Measurements from ENCODE around the gene NTM.
"Not testable (repeated sequence)": the region's sequence is repeated elsewhere in the genome, so short reads cannot be mapped to it uniquely, and the experiment has no call there.

NTM gene

DNA sequence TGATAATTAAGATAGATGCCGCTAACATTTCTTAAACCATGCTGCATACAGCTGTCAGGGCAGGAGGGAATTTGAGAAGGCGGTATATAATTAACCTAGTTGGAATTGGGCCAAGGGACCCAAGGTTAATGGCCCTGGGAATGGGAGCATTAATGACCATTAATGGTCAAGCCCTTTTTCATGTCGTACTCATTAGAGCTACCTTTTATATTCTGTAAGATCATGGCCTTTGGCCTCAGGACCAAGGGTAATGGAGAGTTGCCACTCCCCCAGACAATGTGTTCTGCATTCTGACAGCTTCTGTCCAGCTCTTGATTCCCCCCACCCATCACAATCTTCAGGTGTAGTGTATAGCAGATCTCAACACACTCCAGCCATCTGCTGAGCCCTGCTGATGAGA, 111.6 kb downstream of the NTM start:
- no peaks in the 10 kb centered on the region for H3K36me3 ChIP-seq (ENCODE audit: control insufficient read depth, insufficient read depth, low read length, severe bottlenecking)
- no peak overlapping the region for H3K9ac ChIP-seq (ENCODE audit: low read length)
- H3K4me1 ChIP-seq (ENCODE audit: control insufficient read depth, insufficient read depth, low read length) = peaks cover 11% of the 10 kb centered on the region
- H3K27me3 ChIP-seq (replicated peaks; ENCODE audit: control insufficient read depth, insufficient read depth, low read length) = peaks cover 24% of the 10 kb centered on the region
- peaks cover 3% of the 10 kb centered on the region for H3K9me3 ChIP-seq (ENCODE audit: control insufficient read depth, low read length)
- H3K4me3 ChIP-seq (ENCODE audit: low read length) = no peak overlapping the region
- no peak for DNase-seq (ENCODE audit: low read depth)

DNA sequence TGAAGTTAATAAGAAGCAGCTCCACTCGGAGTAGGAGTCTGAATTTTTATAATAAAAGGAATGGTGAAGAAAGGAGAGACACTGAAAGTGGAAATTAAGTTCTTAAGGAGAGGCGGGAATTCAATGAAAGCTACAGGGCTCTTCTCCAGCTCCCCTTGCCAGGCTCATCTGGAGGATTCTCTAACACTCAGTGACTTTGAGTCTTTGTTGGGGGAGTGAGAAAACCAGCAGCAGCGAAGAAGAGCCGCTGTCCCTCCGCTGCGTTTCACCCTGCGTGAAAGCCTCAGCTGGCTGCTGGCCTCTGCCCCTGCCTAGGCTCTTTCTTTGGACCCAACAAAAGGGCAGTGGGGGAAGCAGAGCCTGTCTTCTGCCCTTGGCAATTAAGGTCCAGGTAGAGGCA, 113.0 kb downstream of the NTM start:
- Histone ChIP-seq H3K4me3 (ENCODE audit: low read length) (no peak overlapping the region), H3K9ac (ENCODE audit: low read length) (no peak overlapping the region), H3K4me1 (ENCODE audit: control insufficient read depth, insufficient read depth, low read length) (peaks cover 20% of the 10 kb centered on the region), H3K36me3 (ENCODE audit: control insufficient read depth, insufficient read depth, low read length, severe bottlenecking) (no peaks in the 10 kb centered on the region), H3K9me3 (ENCODE audit: control insufficient read depth, low read length) (peaks cover 3% of the 10 kb centered on the region), H3K27me3 (replicated peaks; ENCODE audit: control insufficient read depth, insufficient read depth, low read length) (peaks cover 15% of the 10 kb centered on the region)
- DNase-seq (ENCODE audit: low read depth) = no peak

DNA sequence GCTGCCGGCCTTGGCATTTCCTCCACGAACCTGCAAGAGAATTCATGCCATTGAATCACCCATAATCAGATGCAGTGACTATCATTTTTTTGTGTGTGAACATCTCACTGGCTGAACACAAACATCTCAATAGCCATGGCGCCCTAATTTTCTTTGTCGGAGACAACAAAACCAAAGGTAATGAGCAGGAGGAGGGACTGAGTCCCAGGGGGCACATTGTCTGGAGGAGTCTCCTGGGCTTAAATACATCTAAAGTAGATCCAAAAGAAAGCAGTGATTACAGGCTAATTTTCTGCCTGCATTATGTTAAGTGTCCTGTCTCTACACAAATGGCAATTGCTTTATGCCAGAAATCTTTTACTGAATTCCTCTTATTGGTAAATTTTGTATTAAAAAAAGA, 113.5 kb downstream of the NTM start:
- Histone ChIP-seq H3K4me3 (ENCODE audit: low read length) (no peak overlapping the region), H3K9me3 (ENCODE audit: control insufficient read depth, low read length) (peaks cover 3% of the 10 kb centered on the region), H3K27me3 (replicated peaks; ENCODE audit: control insufficient read depth, insufficient read depth, low read length) (peaks cover 11% of the 10 kb centered on the region), H3K4me1 (ENCODE audit: control insufficient read depth, insufficient read depth, low read length) (peaks cover 25% of the 10 kb centered on the region), H3K9ac (ENCODE audit: low read length) (no peak overlapping the region), H3K36me3 (ENCODE audit: control insufficient read depth, insufficient read depth, low read length, severe bottlenecking) (no peaks in the 10 kb centered on the region)
- no peak for DNase-seq (ENCODE audit: low read depth)

DNA sequence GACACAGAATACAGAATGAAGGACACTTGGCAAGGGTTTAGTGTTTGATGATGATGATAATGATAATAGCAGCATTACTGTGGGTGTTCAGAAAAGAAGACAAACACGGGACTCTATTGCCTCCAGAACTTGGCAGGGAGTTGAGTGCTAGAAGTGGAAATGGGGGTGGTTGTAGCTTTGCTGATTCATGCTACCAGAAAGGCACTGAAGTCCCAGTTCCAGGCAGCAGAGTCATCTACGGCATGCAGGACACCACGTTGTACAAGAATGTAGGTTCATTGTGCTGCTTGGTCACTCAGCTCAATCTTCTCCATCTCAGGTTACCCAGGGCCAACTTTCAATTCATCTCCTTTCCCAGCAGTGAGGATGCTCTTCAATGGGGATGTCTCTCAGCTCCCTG, 115.7 kb downstream of the NTM start:
- peak; percentile 3 for DNase-seq (ENCODE audit: low read depth)

DNA sequence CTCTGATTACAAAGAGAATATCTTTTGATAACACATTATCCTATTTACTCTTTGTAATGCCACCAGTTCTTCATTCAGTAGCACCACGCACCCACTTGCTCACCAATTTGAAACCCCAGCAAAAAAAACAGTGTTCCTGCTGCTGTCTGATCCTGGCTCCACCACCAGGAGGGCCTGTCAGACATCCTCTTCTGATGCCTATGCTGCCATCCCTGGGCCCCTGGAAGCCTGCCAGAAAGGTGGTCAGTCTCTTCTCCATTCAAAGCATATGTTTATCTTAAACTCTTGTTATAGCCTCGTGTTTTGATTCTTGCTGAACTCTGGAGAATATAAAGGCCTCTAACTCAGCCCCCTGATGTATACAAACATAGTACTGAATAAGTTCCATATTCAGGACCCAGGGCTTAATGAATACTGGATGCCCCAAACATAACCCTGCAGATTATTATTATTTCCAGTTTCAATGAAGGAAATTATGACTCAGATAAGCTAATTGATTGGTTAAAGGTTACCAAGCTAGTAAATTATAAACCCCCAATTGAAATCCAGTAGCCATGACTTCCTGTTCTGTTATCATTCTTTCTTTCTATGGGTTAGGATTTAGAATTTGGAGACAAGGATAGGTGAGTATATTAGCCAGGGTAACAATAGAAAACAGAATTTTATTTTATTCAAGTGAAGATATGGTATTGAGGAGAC, 116.7 kb downstream of the NTM start:
- Histone ChIP-seq H3K9me3 (ENCODE audit: control insufficient read depth, low read length) (peaks cover 3% of the 10 kb centered on the region), H3K27me3 (replicated peaks; ENCODE audit: control insufficient read depth, insufficient read depth, low read length) (no peaks in the 10 kb centered on the region), H3K36me3 (ENCODE audit: control insufficient read depth, insufficient read depth, low read length, severe bottlenecking) (no peaks in the 10 kb centered on the region), H3K4me3 (ENCODE audit: low read length) (no peak overlapping the region), H3K4me1 (ENCODE audit: control insufficient read depth, insufficient read depth, low read length) (peaks cover 47% of the 10 kb centered on the region), H3K9ac (ENCODE audit: low read length) (no peak overlapping the region)
- no peak for DNase-seq (ENCODE audit: low read depth)

More for the DNA sequence above, 115.7 kb downstream of the NTM start:
- no peaks in the 10 kb centered on the region for H3K36me3 ChIP-seq (ENCODE audit: control insufficient read depth, insufficient read depth, low read length, severe bottlenecking)
- H3K4me1 ChIP-seq (ENCODE audit: control insufficient read depth, insufficient read depth, low read length) = peaks cover 41% of the 10 kb centered on the region
- H3K4me3 ChIP-seq (ENCODE audit: low read length) = no peak overlapping the region
- no peaks in the 10 kb centered on the region for H3K27me3 ChIP-seq (replicated peaks; ENCODE audit: control insufficient read depth, insufficient read depth, low read length)
- peaks cover 3% of the 10 kb centered on the region for H3K9me3 ChIP-seq (ENCODE audit: control insufficient read depth, low read length)
- no peak overlapping the region for H3K9ac ChIP-seq (ENCODE audit: low read length)

DNA sequence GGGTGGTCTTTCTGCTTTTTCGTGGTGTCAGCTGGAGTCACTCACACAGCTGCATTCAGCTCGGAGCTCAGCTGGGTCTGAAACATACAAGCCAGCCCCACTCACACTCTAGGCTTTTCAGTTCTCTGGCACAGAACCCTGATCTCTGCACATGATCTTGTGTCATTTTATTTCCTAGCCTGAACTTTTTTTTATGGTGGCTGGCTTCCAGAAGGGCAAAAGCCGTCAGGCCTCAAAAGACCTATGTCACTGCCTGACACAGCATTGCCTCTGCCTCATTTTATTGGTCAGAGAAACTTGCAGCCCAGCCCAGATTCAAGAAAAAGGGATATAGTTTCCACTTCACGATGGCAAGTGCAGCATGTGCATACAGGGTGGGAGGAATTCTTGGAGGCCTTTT, 117.8 kb downstream of the NTM start:
- H3K4me1 ChIP-seq (ENCODE audit: control insufficient read depth, insufficient read depth, low read length) = peaks cover 47% of the 10 kb centered on the region
- no peak for DNase-seq (ENCODE audit: low read depth)
- no peaks in the 10 kb centered on the region for H3K36me3 ChIP-seq (ENCODE audit: control insufficient read depth, insufficient read depth, low read length, severe bottlenecking)
- H3K9me3 ChIP-seq (ENCODE audit: control insufficient read depth, low read length) = peaks cover 3% of the 10 kb centered on the region
- peak overlapping the region; percentile 33 for H3K9ac ChIP-seq (ENCODE audit: low read length)
- no peak overlapping the region for H3K4me3 ChIP-seq (ENCODE audit: low read length)
- no peaks in the 10 kb centered on the region for H3K27me3 ChIP-seq (replicated peaks; ENCODE audit: control insufficient read depth, insufficient read depth, low read length)

DNA sequence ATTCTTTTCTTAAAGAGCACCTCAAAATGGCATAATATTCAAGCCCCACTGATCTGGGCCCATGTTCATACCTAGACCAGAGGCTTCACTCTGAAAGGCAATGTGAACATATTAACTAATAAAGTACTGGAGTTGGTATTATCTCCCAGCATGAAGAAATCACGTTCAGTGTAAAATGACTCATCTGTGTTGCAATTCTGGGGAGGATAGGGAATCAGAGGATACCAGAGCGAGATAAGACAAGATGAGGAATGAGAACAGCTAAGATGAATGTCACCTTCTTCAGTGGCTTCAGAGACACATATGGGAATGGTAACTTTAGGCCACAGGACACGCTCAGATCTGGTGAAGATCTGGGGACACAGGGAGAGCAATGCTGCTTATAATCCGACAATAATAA, 121.1 kb downstream of the NTM start:
- Histone ChIP-seq H3K36me3 (ENCODE audit: control insufficient read depth, insufficient read depth, low read length, severe bottlenecking) (no peaks in the 10 kb centered on the region), H3K9ac (ENCODE audit: low read length) (no peak overlapping the region), H3K9me3 (ENCODE audit: control insufficient read depth, low read length) (no peaks in the 10 kb centered on the region), H3K4me3 (ENCODE audit: low read length) (no peak overlapping the region), H3K4me1 (ENCODE audit: control insufficient read depth, insufficient read depth, low read length) (peaks cover 43% of the 10 kb centered on the region), H3K27me3 (replicated peaks; ENCODE audit: control insufficient read depth, insufficient read depth, low read length) (peaks cover 14% of the 10 kb centered on the region)
- DNase-seq (ENCODE audit: low read depth) = peak; percentile 15

DNA sequence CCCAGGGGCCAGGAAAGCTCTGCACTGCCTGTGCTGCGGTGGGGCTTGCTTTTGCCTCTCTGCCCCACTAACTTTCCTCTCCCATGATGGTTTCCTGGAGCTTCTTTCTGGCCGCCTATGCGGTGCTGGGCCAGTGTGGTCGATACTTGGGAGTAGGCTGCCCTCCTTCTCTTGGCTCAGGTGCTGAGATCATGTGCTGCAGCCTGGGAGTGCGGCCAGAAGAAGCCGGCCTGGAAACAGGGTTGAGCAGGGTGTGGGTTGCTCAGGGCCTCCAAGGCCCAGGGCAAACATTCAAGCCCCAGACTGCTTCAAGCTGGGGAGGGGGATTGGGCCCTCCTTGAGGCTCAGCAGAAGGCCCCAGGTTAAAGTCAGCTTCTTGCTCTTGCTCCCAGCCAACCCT, 125.0 kb downstream of the NTM start:
- no peaks in the 10 kb centered on the region for H3K9me3 ChIP-seq (ENCODE audit: control insufficient read depth, low read length)
- peaks cover 29% of the 10 kb centered on the region for H3K27me3 ChIP-seq (replicated peaks; ENCODE audit: control insufficient read depth, insufficient read depth, low read length)
- no peak overlapping the region for H3K4me3 ChIP-seq (ENCODE audit: low read length)
- DNase-seq (ENCODE audit: low read depth) = no peak
- H3K36me3 ChIP-seq (ENCODE audit: control insufficient read depth, insufficient read depth, low read length, severe bottlenecking) = no peaks in the 10 kb centered on the region
- H3K9ac ChIP-seq (ENCODE audit: low read length) = no peak overlapping the region
- H3K4me1 ChIP-seq (ENCODE audit: control insufficient read depth, insufficient read depth, low read length) = peaks cover 17% of the 10 kb centered on the region

DNA sequence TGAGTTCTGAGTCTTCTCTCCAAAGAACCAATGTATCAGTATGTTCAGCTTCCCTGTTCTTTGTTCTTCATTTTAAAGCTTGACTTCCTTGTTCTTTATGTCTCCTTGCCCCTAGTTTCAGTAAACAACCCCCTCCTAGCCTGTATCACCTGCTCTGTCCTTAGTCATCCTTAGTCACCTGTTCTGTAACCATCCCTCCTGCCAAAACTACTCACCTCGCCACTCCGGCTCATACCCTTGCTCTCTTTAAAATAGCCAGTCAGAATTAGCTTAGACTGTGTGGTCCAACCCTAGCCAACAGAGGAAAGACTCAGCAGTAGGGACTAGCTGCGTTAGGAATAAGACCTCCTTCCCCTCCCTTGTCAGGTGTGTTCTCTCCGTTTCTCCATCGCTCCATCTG, 127.3 kb downstream of the NTM start:
- DNase-seq (ENCODE audit: low read depth); H3K9ac ChIP-seq (ENCODE audit: low read length); H3K4me1 ChIP-seq (ENCODE audit: control insufficient read depth, insufficient read depth, low read length); H3K4me3 ChIP-seq (ENCODE audit: low read length); H3K36me3 ChIP-seq (ENCODE audit: control insufficient read depth, insufficient read depth, low read length, severe bottlenecking); H3K9me3 ChIP-seq (ENCODE audit: control insufficient read depth, low read length): not testable (repeated sequence)
- peaks cover 48% of the 10 kb centered on the region for H3K27me3 ChIP-seq (replicated peaks; ENCODE audit: control insufficient read depth, insufficient read depth, low read length)

DNA sequence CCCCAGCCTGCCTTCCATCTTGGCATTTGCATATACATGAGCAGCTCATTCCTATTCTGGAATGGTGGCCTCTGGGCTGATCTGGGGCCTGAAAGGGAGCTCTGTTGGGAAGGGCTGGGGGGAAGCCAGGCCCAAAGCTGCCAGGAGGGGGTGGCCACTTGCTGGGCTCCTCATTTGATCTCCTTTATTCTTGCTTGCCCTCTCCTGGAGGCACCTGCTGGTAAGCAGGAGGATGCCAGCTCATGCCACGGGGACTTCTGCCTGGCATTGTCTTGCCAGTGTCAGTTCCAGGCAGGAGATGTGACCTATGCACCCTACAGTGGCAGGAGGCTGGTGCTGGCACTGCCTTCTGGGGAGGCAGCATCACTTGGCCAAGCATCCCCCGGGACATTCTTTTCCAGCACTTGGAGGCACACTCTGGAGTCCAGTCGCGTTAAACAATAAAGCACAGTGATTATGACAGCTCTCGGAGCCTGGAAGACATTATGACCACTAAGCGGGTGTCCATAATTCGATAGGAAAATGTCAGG, 128.3 kb downstream of the NTM start:
- H3K9me3 ChIP-seq (ENCODE audit: control insufficient read depth, low read length) = no peaks in the 10 kb centered on the region
- no peak overlapping the region for H3K9ac ChIP-seq (ENCODE audit: low read length)
- no peak overlapping the region for H3K4me3 ChIP-seq (ENCODE audit: low read length)
- H3K27me3 ChIP-seq (replicated peaks; ENCODE audit: control insufficient read depth, insufficient read depth, low read length) = peaks cover 53% of the 10 kb centered on the region
- DNase-seq (ENCODE audit: low read depth) = no peak
- H3K36me3 ChIP-seq (ENCODE audit: control insufficient read depth, insufficient read depth, low read length, severe bottlenecking) = no peaks in the 10 kb centered on the region
- peaks cover 4% of the 10 kb centered on the region for H3K4me1 ChIP-seq (ENCODE audit: control insufficient read depth, insufficient read depth, low read length)

DNA sequence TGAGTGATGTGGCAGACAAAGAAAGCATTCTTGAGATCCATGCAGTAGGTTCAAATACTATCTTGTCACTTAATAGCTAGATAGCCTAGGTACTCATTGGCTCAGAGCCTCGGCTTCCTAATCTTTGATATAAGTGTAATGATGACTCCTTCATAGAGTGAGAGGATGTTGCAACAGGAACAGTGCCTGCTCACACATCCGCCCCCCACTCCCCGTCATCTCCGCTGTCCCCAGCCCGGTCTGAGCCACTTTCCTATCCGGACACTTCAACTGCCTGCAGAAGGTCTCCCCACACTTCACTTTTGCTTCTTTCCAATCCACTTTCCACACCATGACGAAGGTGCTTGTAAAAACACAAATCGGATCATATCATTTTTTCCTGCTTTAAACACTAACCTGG, 128.8 kb downstream of the NTM start:
- Histone ChIP-seq H3K27me3 (replicated peaks; ENCODE audit: control insufficient read depth, insufficient read depth, low read length) (peaks cover 53% of the 10 kb centered on the region), H3K4me3 (ENCODE audit: low read length) (no peak overlapping the region)

DNA sequence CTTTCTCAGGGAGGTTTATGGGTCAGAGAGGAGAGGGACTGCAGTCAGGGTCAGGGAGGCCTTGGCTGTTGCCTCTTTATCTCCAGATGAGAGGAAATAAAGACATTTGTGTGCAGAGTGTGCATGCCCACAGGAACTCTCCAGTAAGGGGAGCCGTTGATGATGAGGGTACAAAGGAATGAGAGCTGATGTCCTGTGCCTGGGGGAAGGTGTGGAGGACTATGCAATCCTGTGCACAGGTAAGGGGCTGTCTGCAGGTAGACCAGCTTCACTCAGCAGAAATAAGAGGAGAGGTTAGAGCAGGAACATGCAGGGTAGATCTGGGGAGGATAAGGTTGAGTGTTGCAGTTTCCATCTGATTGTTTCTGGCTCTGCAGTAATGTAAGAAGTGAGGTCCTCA, 132.6 kb downstream of the NTM start:
- peaks cover 55% of the 10 kb centered on the region for H3K27me3 ChIP-seq (replicated peaks; ENCODE audit: control insufficient read depth, insufficient read depth, low read length)
- H3K4me1 ChIP-seq (ENCODE audit: control insufficient read depth, insufficient read depth, low read length) = no peaks in the 10 kb centered on the region
- H3K4me3 ChIP-seq (ENCODE audit: low read length) = no peak overlapping the region
- H3K9ac ChIP-seq (ENCODE audit: low read length) = no peak overlapping the region
- H3K36me3 ChIP-seq (ENCODE audit: control insufficient read depth, insufficient read depth, low read length, severe bottlenecking) = no peaks in the 10 kb centered on the region
- DNase-seq (ENCODE audit: low read depth) = no peak
- H3K9me3 ChIP-seq (ENCODE audit: control insufficient read depth, low read length) = no peaks in the 10 kb centered on the region

More for the DNA sequence above, 128.8 kb downstream of the NTM start:
- Histone ChIP-seq H3K4me1 (ENCODE audit: control insufficient read depth, insufficient read depth, low read length) (peaks cover 4% of the 10 kb centered on the region), H3K9me3 (ENCODE audit: control insufficient read depth, low read length) (no peaks in the 10 kb centered on the region), H3K9ac (ENCODE audit: low read length) (no peak overlapping the region), H3K36me3 (ENCODE audit: control insufficient read depth, insufficient read depth, low read length, severe bottlenecking) (no peaks in the 10 kb centered on the region)
- DNase-seq (ENCODE audit: low read depth) = no peak

Data from adipocyte (in vitro differentiated cells).